HCT116 (cell line): ENCODE results near the gene SDK2. TPM values are rescaled to one million over a fixed set of nuclear protein-coding genes. Genes with fewer than 3 reads are reported as not detected.

Experiments
- ATAC-seq: fragments of 200-7000 bp; cut with Tn5 transposase; 2 replicates; pipeline ENCODE4 v1.9.1; 2020; ENCODE audit warnings: mild to moderate bottlenecking, moderate library complexity
- BruUV-seq: library from RNA; stranded (reverse); fragments of 400-500 nt; replicated peaks from 2 replicates; lab custom pipeline; 2021; lab: Mats Ljungman, UMichigan
- CTCF ChIA-PET: fragments of 300-600 bp; sonication (Branson Sonifier 250); formaldehyde crosslinking; loops from one replicate; lab custom pipeline; 2021; ENCODE audit warnings: antibody characterized with exemption; lab: Charles Lee
- POLR2A ChIA-PET: fragments of 300-600, 350-600 bp; sonication (Branson Sonifier 250); formaldehyde crosslinking; loops from one replicate; lab custom pipeline; 2021; ENCODE audit warnings: antibody characterized with exemption; lab: Charles Lee
- RAD21 ChIA-PET, 2 experiments: fragments of 300-600 bp; sonication (Branson Sonifier 250); formaldehyde crosslinking; loops; one replicate each; lab custom pipeline; 2023; ENCODE audit warnings: low total read pairs in 2 of 2; ENCODE audit not compliant: uncharacterized antibody in 2 of 2, unreplicated experiment in 2 of 2, low non-redundant PET in 1 of 2; lab: Charles Lee
- DNase-seq: peaks from one replicate; pipeline ENCODE4 v3.0.0-alpha.2; 2010; ENCODE audit warnings: low read depth, low spot score
- H2AFZ ChIP-seq: fragments of 200-600 bp; shearing (Covaris generic), sonication (generic); 2 replicates; pipeline ENCODE4 v1.6.1; 2017; ENCODE audit warnings: low read depth, mixed run types, mixed read lengths, antibody characterized with exemption, low read length; ENCODE audit not compliant: poor library complexity, severe bottlenecking
- H3K27ac ChIP-seq: 2 replicates; pipeline ENCODE4 v1.5.1; 2012; ENCODE audit warnings: low read depth, low read length
- H3K27me3 ChIP-seq: fragments of 200-600 bp; sonication (generic); 2 replicates; pipeline ENCODE4 v1.6.1; 2016; ENCODE audit warnings: mixed run types, low read length, mixed read lengths; ENCODE audit not compliant: insufficient read depth
- H3K36me3 ChIP-seq, 2 experiments: fragments of 200-500 bp in 1 of 2; fragments of 200-600 bp in 1 of 2; sonication (Bioruptor generic) in 1 of 2; sonication (generic) in 1 of 2; 2 replicates each; pipeline versions ENCODE4 v1.5.1 to v1.6.1; 2014 to 2016; ENCODE audit warnings: low read length in 2 of 2, inconsistent platforms in 1 of 2, mixed read lengths in 1 of 2, mixed run types in 1 of 2; ENCODE audit not compliant: insufficient read depth in 2 of 2, control insufficient read depth in 1 of 2
- H3K4me1 ChIP-seq, 2 experiments: fragments of 200-600 bp in 1 of 2; sonication (generic) in 1 of 2; 2 replicates each; pipeline versions ENCODE4 v1.5.1 to v1.6.1; 2012 to 2017; ENCODE audit warnings: low read length in 2 of 2, inconsistent platforms in 1 of 2, mild to moderate bottlenecking in 1 of 2, mixed read lengths in 1 of 2, mixed run types in 1 of 2, moderate library complexity in 1 of 2; ENCODE audit not compliant: insufficient read depth in 2 of 2, control insufficient read depth in 1 of 2
- H3K4me2 ChIP-seq: fragments of 200-600 bp; sonication (generic); 2 replicates; pipeline ENCODE4 v1.6.1; 2017; ENCODE audit warnings: mixed run types, low read length, mixed read lengths
- H3K4me3 ChIP-seq, 2 experiments: fragments of 200-600 bp in 1 of 2; sonication (generic) in 1 of 2; replicated peaks in 1 of 2; 2 replicates each; pipeline ENCODE4 v1.5.1; 2011 to 2016; ENCODE audit warnings: low read length in 2 of 2, control low read depth in 1 of 2, low read depth in 1 of 2, mild to moderate bottlenecking in 1 of 2, mixed read lengths in 1 of 2, mixed run types in 1 of 2
- H3K79me2 ChIP-seq: fragments of 200-600 bp; sonication (generic); 2 replicates; pipeline ENCODE4 v1.6.1; 2017; ENCODE audit warnings: mild to moderate bottlenecking, mixed run types, low read length, moderate library complexity, mixed read lengths; ENCODE audit not compliant: insufficient read depth
- H3K9ac ChIP-seq: fragments of 200-600 bp; sonication (generic); 2 replicates; pipeline ENCODE4 v1.6.1; 2016; ENCODE audit warnings: low read length, mixed read lengths
- H3K9me2 ChIP-seq: fragments of 200-600 bp; sonication (generic), shearing (Covaris generic); 2 replicates; pipeline ENCODE4 v1.6.1; 2017; ENCODE audit warnings: mixed run types, mild to moderate bottlenecking, moderate library complexity; ENCODE audit not compliant: insufficient read depth
- H3K9me3 ChIP-seq, 2 experiments: fragments of 200-500 bp in 1 of 2; fragments of 200-600 bp in 1 of 2; sonication (Bioruptor generic) in 1 of 2; sonication (generic) in 1 of 2; 2 replicates each; pipeline ENCODE4 v1.6.1; 2014 to 2017; ENCODE audit warnings: low read length in 2 of 2, mixed read lengths in 2 of 2, inconsistent platforms in 1 of 2, low read depth in 1 of 2, mild to moderate bottlenecking in 1 of 2, mixed run types in 1 of 2, moderate library complexity in 1 of 2; ENCODE audit not compliant: control insufficient read depth in 1 of 2, insufficient read depth in 1 of 2
- H4K20me1 ChIP-seq: fragments of 200-600 bp; sonication (generic), shearing (Covaris generic); 2 replicates; pipeline ENCODE4 v1.6.1; 2017; ENCODE audit warnings: mixed run types, mild to moderate bottlenecking, moderate library complexity; ENCODE audit not compliant: insufficient read depth
- CBX3 ChIP-seq: IDR thresholded peaks from 2 replicates; pipeline ENCODE4 v1.6.1; 2012; ENCODE audit warnings: low read depth
- EGR1 ChIP-seq: IDR thresholded peaks from 2 replicates; pipeline ENCODE4 v1.6.1; 2012; ENCODE audit warnings: low read depth
- ELF1 ChIP-seq: IDR thresholded peaks from 2 replicates; pipeline ENCODE4 v1.6.1; 2012; ENCODE audit warnings: low read depth, borderline replicate concordance
- EZH2 ChIP-seq: fragments of 200-600 bp; sonication (generic); IDR thresholded peaks from 2 replicates; pipeline ENCODE4 v1.6.1; 2017; ENCODE audit warnings: antibody characterized with exemption, mixed run types
- EZH2phosphoT487 ChIP-seq: fragments of 200-600 bp; IDR thresholded peaks from 2 replicates; pipeline ENCODE4 v1.6.1; 2018; ENCODE audit warnings: antibody characterized with exemption, borderline replicate concordance
- JUND ChIP-seq: IDR thresholded peaks from 2 replicates; pipeline ENCODE4 v1.6.1; 2012
- POLR2AphosphoS5 ChIP-seq: IDR thresholded peaks from 2 replicates; pipeline ENCODE4 v1.6.1; 2011; ENCODE audit warnings: mild to moderate bottlenecking, low read depth, low read length, moderate library complexity
- RAD21 ChIP-seq: IDR thresholded peaks from 2 replicates; pipeline ENCODE4 v1.6.1; 2012; ENCODE audit warnings: low read depth, mild to moderate bottlenecking
- SIN3A ChIP-seq: IDR thresholded peaks from 2 replicates; pipeline ENCODE4 v1.6.1; 2012; ENCODE audit warnings: low read depth
- SP1 ChIP-seq: IDR thresholded peaks from 2 replicates; pipeline ENCODE4 v1.6.1; 2012; ENCODE audit warnings: low read depth
- SRF ChIP-seq: IDR thresholded peaks from 2 replicates; pipeline ENCODE4 v1.6.1; 2012; ENCODE audit warnings: low read depth
- ZNF274 ChIP-seq: fragments of 200-500 bp; sonication (Bioruptor generic); IDR thresholded peaks from 2 replicates; pipeline ENCODE4 v1.6.1; 2014; ENCODE audit warnings: mild to moderate bottlenecking, low read depth, low read length, inconsistent platforms
- intact Hi-C: fragments of 100-400 bp; cut with micrococcal nuclease; formaldehyde crosslinking; loops from 2 replicates; pipeline ENCODE4 v1.10.0; 2022
- total RNA-seq: library from RNA; stranded (reverse); gene quantifications from one replicate; pipeline ENCODE4 v1.2.1, GENCODE V29; 2021; ENCODE audit not compliant: unreplicated experiment
- TF ChIP-seq, protein P1 (sequence below): IDR thresholded peaks from 2 replicates; pipeline ENCODE4 v1.6.1; 2012; ENCODE audit warnings: low read depth
- TF ChIP-seq, protein P2 (sequence below): IDR thresholded peaks from 2 replicates; pipeline ENCODE4 v1.6.1; 2011; ENCODE audit warnings: mild to moderate bottlenecking, low read length, moderate library complexity; ENCODE audit not compliant: insufficient replicate concordance; ENCODE audit errors: extremely low read depth
- TF ChIP-seq, protein P3 (sequence below): IDR thresholded peaks from 2 replicates; pipeline ENCODE4 v1.6.1; 2012

Gene SDK2
- total RNA-seq, 1 experiment from 2014 or later = 0.10 TPM

DNA sequence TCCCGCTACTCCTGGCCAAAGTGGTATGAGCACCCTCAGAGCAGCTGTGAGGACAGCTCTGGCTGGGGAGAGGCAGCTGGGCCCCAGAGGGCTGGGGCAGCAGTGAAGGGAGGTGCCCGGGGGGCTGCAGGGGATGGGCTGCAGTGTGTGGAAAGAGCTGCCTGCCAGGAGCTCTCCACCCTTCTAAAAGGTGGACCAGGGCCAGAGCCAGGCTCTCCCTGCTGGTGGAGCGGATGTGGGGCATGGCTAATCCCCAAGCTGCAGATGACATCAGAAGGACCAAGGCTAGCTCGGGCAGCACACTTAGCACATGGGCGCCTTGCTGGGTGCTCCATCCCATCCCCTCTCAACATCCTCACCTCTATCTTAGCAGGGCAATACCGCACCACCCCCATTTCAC is 103.1 kb downstream of the SDK2 start:
- H4K20me1 ChIP-seq = no peaks in the 10 kb centered on the region
- no peak overlapping the region for H3K4me3 ChIP-seq
- H3K9me3 ChIP-seq = no peaks in the 10 kb centered on the region
- DNase-seq = no peak
- no peaks in the 10 kb centered on the region for H3K27me3 ChIP-seq
- H3K9ac ChIP-seq = no peak overlapping the region
- ChIA-PET CTCF (interaction anchor here (0.5 kb wide), 1 partner anchor 814 kb away, joined by 4 read pairs; no protein-coding TSS in a partner anchor), RAD21 (no interaction called here), POLR2A (no interaction called here)
- no peaks in the 10 kb centered on the region for H3K79me2 ChIP-seq
- ATAC-seq = no peak
- H3K4me1 ChIP-seq = no peaks in the 10 kb centered on the region
- no peaks in the 10 kb centered on the region for H3K36me3 ChIP-seq
- no TSS peak for BruUV-seq
- H3K4me2 ChIP-seq = no peak overlapping the region
- H3K9me2 ChIP-seq = no peaks in the 10 kb centered on the region
- TF ChIP-seq ELF1 = no peak
- TF ChIP-seq CBX3 = no peak
- TF ChIP-seq, protein P1, sequence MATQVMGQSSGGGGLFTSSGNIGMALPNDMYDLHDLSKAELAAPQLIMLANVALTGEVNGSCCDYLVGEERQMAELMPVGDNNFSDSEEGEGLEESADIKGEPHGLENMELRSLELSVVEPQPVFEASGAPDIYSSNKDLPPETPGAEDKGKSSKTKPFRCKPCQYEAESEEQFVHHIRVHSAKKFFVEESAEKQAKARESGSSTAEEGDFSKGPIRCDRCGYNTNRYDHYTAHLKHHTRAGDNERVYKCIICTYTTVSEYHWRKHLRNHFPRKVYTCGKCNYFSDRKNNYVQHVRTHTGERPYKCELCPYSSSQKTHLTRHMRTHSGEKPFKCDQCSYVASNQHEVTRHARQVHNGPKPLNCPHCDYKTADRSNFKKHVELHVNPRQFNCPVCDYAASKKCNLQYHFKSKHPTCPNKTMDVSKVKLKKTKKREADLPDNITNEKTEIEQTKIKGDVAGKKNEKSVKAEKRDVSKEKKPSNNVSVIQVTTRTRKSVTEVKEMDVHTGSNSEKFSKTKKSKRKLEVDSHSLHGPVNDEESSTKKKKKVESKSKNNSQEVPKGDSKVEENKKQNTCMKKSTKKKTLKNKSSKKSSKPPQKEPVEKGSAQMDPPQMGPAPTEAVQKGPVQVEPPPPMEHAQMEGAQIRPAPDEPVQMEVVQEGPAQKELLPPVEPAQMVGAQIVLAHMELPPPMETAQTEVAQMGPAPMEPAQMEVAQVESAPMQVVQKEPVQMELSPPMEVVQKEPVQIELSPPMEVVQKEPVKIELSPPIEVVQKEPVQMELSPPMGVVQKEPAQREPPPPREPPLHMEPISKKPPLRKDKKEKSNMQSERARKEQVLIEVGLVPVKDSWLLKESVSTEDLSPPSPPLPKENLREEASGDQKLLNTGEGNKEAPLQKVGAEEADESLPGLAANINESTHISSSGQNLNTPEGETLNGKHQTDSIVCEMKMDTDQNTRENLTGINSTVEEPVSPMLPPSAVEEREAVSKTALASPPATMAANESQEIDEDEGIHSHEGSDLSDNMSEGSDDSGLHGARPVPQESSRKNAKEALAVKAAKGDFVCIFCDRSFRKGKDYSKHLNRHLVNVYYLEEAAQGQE = no peak
- TF ChIP-seq POLR2AphosphoS5 = no peak
- TF ChIP-seq JUND = no peak
- no peak for TF ChIP-seq EZH2phosphoT487
- TF ChIP-seq SP1 = no peak
- no peak for TF ChIP-seq EZH2
- TF ChIP-seq, protein P2, sequence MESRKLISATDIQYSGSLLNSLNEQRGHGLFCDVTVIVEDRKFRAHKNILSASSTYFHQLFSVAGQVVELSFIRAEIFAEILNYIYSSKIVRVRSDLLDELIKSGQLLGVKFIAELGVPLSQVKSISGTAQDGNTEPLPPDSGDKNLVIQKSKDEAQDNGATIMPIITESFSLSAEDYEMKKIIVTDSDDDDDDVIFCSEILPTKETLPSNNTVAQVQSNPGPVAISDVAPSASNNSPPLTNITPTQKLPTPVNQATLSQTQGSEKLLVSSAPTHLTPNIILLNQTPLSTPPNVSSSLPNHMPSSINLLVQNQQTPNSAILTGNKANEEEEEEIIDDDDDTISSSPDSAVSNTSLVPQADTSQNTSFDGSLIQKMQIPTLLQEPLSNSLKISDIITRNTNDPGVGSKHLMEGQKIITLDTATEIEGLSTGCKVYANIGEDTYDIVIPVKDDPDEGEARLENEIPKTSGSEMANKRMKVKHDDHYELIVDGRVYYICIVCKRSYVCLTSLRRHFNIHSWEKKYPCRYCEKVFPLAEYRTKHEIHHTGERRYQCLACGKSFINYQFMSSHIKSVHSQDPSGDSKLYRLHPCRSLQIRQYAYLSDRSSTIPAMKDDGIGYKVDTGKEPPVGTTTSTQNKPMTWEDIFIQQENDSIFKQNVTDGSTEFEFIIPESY = no peak
- TF ChIP-seq SIN3A = no peak
- no peak for TF ChIP-seq ZNF274
- no peak for TF ChIP-seq SRF
- TF ChIP-seq RAD21 = no peak
- TF ChIP-seq, protein P3, sequence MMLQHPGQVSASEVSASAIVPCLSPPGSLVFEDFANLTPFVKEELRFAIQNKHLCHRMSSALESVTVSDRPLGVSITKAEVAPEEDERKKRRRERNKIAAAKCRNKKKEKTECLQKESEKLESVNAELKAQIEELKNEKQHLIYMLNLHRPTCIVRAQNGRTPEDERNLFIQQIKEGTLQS = no peak
- no peak for TF ChIP-seq EGR1
- H2AFZ ChIP-seq = no peak overlapping the region
- intact Hi-C loops = no loop called here
- H3K27ac ChIP-seq = no peak overlapping the region
